B cell (primary cell): ENCODE data around the gene DAB2IP.

Source experiments
- CTCF ChIP-seq: fragments of 200-600 bp; IDR thresholded peaks from one replicate; pipeline ENCODE4 v1.8.0; 2022; ENCODE audit warnings: antibody characterized with exemption, mild to moderate bottlenecking
- EZH2 ChIP-seq: IDR thresholded peaks from 2 replicates; pipeline ENCODE4 v1.6.1; 2012; ENCODE audit warnings: borderline replicate concordance, low read depth, mild to moderate bottlenecking, moderate library complexity, low read length; ENCODE audit not compliant: insufficient read depth, poor library complexity, severe bottlenecking

GRCh38 chr9:121808781-121809180, 157.3 kb downstream of the DAB2IP start:
- TF ChIP-seq CTCF (no peak), EZH2 (no peak)
